ENCODE results near the gene NRN1L.
"Not testable (repeated sequence)": the region's sequence is repeated elsewhere in the genome, so short reads cannot be mapped to it uniquely, and the experiment has no call there.

NRN1L gene

GRCh38 chr16:67861877-67862276 is 22.8 kb upstream of the NRN1L start:
- no peak for DNase-seq

- DNase-seq: no peak
Observed at GRCh38 chr16:67862623-67863583, 21.8 kb upstream of the NRN1L start.

GRCh38 chr16:67864044-67864443 is 20.6 kb upstream of the NRN1L start:
- DNase-seq: not testable (repeated sequence)

- no peak for DNase-seq
Observed at GRCh38 chr16:67864594-67864993, 20.1 kb upstream of the NRN1L start.

GRCh38 chr16:67865318-67865717 is 19.4 kb upstream of the NRN1L start:
- no peak for DNase-seq

- no peak for DNase-seq
Observed at GRCh38 chr16:67868290-67868689, 16.4 kb upstream of the NRN1L start.

- no peak for DNase-seq
Observed at GRCh38 chr16:67869653-67870052, 15.0 kb upstream of the NRN1L start.

GRCh38 chr16:67871256-67871655 is 13.4 kb upstream of the NRN1L start:
- no peak for DNase-seq

- no peak for DNase-seq
Observed at GRCh38 chr16:67872131-67872630, 12.5 kb upstream of the NRN1L start.

GRCh38 chr16:67872631-67873434 is 11.9 kb upstream of the NRN1L start, which contains the start of gene EDC4:
EDC4 (plus strand) TSS chr16:67873052; CDS start chr16:67873262, 210 bp downstream.
- peak; percentile 42 for DNase-seq

- no peak for DNase-seq
Observed at GRCh38 chr16:67873435-67874370, 11.0 kb upstream of the NRN1L start.

- no peak for DNase-seq
Observed at GRCh38 chr16:67874372-67874771, 10.3 kb upstream of the NRN1L start.

GRCh38 chr16:67877064-67877463 is 7.6 kb upstream of the NRN1L start:
- DNase-seq: no peak

- DNase-seq: no peak
Observed at GRCh38 chr16:67878232-67878631, 6.5 kb upstream of the NRN1L start.

- no peak for DNase-seq
Observed at GRCh38 chr16:67878846-67879245, 5.8 kb upstream of the NRN1L start.

- DNase-seq: no peak
Observed at GRCh38 chr16:67879462-67879861, 5.2 kb upstream of the NRN1L start.

- no peak for DNase-seq
Observed at GRCh38 chr16:67879936-67880335, 4.7 kb upstream of the NRN1L start.

- no peak for DNase-seq
Observed at GRCh38 chr16:67880584-67880983, 4.1 kb upstream of the NRN1L start.

GRCh38 chr16:67881621-67882161 is 3.0 kb upstream of the NRN1L start:
- DNase-seq: no peak

- DNase-seq: no peak
Observed at GRCh38 chr16:67882374-67883145, 2.1 kb upstream of the NRN1L start.

- DNase-seq: no peak
Observed at GRCh38 chr16:67883146-67883871, 1.4 kb upstream of the NRN1L start.
